Activated CD4-positive, alpha-beta T cell treated with anti-CD3 and anti-CD28 coated beads, Interleukin-2, amount 50 U/mL, for 1 hour (primary cell): Measurements from ENCODE around the gene C21orf91.

Experiments
- DNase-seq: peaks from one replicate; pipeline ENCODE4 v3.0.0-alpha.2; 2020

Gene C21orf91

GRCh38 chr21:17796503-17796902, 22.7 kb downstream of the C21orf91 start:
- DNase-seq: no peak

GRCh38 chr21:17796037-17796403, 23.1 kb downstream of the C21orf91 start:
- DNase-seq: no peak

GRCh38 chr21:17795146-17796036, 23.8 kb downstream of the C21orf91 start:
- no peak for DNase-seq

GRCh38 chr21:17794518-17795145, 24.5 kb downstream of the C21orf91 start:
- no peak for DNase-seq

GRCh38 chr21:17793246-17794123, 25.7 kb downstream of the C21orf91 start:
- DNase-seq: no peak

- no peak for DNase-seq
Measured at GRCh38 chr21:17789656-17790055, 29.5 kb downstream of the C21orf91 start.

GRCh38 chr21:17789069-17789468, 30.1 kb downstream of the C21orf91 start:
- DNase-seq: no peak

- DNase-seq: no peak
Measured at GRCh38 chr21:17786851-17787181, 32.3 kb downstream of the C21orf91 start.

GRCh38 chr21:17786071-17786850, 32.9 kb downstream of the C21orf91 start:
- no peak for DNase-seq

- DNase-seq: no peak
Measured at GRCh38 chr21:17785403-17785788, 33.8 kb downstream of the C21orf91 start.

GRCh38 chr21:17784604-17785402, 34.4 kb downstream of the C21orf91 start:
- no peak for DNase-seq

GRCh38 chr21:17784180-17784598, 35.0 kb downstream of the C21orf91 start:
- DNase-seq: no peak

GRCh38 chr21:17783481-17784179, 35.5 kb downstream of the C21orf91 start:
- DNase-seq: no peak

GRCh38 chr21:17783003-17783402, 36.2 kb downstream of the C21orf91 start:
- DNase-seq: no peak

GRCh38 chr21:17782051-17782450, 37.1 kb downstream of the C21orf91 start:
- DNase-seq: peak; percentile 34

GRCh38 chr21:17781524-17781923, 37.6 kb downstream of the C21orf91 start:
- DNase-seq: no peak

GRCh38 chr21:17780539-17780938, 38.6 kb downstream of the C21orf91 start:
- DNase-seq: peak; percentile 55

- DNase-seq: no peak
Measured at GRCh38 chr21:17779980-17780379, 39.2 kb downstream of the C21orf91 start.

GRCh38 chr21:17779496-17779895, 39.7 kb downstream of the C21orf91 start:
- no peak for DNase-seq

- DNase-seq: no peak
Measured at GRCh38 chr21:17777072-17777765, 41.9 kb downstream of the C21orf91 start.
